ENCODE results near the gene PTGR2. TPM values are rescaled to one million over a fixed set of nuclear protein-coding genes. Genes with fewer than 3 reads are reported as not detected.

Gene PTGR2
- total RNA-seq, 1 donor from 2014 or later = 5.0 TPM

DNA sequence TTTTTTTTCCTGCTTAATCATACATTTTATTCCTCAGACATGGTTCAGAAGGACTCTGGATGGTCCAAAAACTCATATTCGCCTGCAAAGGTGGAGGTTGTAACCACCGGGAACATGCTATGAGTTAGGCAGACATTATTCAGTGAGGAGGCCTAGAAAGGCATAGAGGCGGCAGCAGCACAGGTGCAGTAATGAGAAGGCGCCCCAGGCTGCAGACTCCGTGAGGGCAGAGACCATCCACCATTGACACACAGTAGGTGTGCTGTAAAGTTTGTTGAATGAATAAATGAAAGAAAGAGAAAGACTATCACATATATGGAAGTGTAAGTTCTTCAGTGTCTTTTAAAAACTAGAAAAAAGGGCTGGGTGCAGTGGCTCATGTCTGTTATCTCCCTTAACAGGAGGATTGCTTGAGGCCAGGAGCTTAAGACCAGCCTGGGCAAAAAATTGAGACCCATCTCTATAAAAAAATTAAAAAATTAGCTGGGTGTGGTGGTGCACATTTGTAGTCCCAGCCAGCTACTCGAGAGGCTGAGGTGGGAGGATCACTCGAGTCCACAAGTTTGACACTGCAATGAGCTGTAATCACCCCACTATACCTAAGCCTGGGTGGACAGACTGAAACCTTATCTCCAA lies 34.5 kb upstream of the PTGR2 start:
- TF ChIP-seq, protein P1, sequence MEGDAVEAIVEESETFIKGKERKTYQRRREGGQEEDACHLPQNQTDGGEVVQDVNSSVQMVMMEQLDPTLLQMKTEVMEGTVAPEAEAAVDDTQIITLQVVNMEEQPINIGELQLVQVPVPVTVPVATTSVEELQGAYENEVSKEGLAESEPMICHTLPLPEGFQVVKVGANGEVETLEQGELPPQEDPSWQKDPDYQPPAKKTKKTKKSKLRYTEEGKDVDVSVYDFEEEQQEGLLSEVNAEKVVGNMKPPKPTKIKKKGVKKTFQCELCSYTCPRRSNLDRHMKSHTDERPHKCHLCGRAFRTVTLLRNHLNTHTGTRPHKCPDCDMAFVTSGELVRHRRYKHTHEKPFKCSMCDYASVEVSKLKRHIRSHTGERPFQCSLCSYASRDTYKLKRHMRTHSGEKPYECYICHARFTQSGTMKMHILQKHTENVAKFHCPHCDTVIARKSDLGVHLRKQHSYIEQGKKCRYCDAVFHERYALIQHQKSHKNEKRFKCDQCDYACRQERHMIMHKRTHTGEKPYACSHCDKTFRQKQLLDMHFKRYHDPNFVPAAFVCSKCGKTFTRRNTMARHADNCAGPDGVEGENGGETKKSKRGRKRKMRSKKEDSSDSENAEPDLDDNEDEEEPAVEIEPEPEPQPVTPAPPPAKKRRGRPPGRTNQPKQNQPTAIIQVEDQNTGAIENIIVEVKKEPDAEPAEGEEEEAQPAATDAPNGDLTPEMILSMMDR (IDR thresholded peaks at IDR 0.05) = no peak
- no peak for DNase-seq (ENCODE audit: extremely low spot score, unreplicated experiment)
- peaks cover 1% of the 10 kb centered on the region for H3K27me3 Mint-ChIP-seq (ENCODE audit: unreplicated experiment)
- H3K36me3 Mint-ChIP-seq (ENCODE audit: unreplicated experiment) = no peaks in the 10 kb centered on the region
- H3K4me3 Mint-ChIP-seq (ENCODE audit: unreplicated experiment) = no peak overlapping the region
- H3K27ac Mint-ChIP-seq (ENCODE audit: unreplicated experiment) = no peak overlapping the region
- peaks cover 8% of the 10 kb centered on the region for H3K4me1 Mint-ChIP-seq (ENCODE audit: unreplicated experiment)
- no peaks in the 10 kb centered on the region for H3K9me3 Mint-ChIP-seq (ENCODE audit: unreplicated experiment)

DNA sequence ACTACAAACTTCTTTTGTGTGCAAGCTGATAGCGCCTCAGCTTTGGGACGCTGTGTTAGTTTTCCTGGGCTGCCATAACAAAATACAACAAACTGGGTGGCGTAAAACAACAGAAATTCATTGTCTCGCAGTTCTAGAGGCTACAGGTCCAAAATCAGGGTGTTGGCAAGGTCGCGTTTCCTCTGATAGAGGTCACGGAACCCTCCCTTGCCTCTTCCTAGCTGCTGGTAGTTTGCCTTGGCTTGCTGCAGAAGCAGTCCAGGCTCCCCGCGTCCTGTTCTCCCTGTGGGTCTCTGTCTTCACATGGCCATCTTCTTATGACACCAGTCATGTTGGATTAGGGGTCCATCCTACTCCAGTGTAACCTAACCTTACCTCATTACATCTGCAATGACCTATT lies 32.8 kb upstream of the PTGR2 start:
- peaks cover 10% of the 10 kb centered on the region for H3K9me3 Mint-ChIP-seq (ENCODE audit: unreplicated experiment)
- DNase-seq (ENCODE audit: extremely low spot score, unreplicated experiment) = no peak
- no peak overlapping the region for H3K4me3 Mint-ChIP-seq (ENCODE audit: unreplicated experiment)
- H3K4me1 Mint-ChIP-seq (ENCODE audit: unreplicated experiment) = peaks cover 16% of the 10 kb centered on the region
- no peak overlapping the region for H3K27ac Mint-ChIP-seq (ENCODE audit: unreplicated experiment)
- no peaks in the 10 kb centered on the region for H3K27me3 Mint-ChIP-seq (ENCODE audit: unreplicated experiment)
- TF ChIP-seq, protein P1 (IDR thresholded peaks at IDR 0.05) = no peak
- no peaks in the 10 kb centered on the region for H3K36me3 Mint-ChIP-seq (ENCODE audit: unreplicated experiment)

DNA sequence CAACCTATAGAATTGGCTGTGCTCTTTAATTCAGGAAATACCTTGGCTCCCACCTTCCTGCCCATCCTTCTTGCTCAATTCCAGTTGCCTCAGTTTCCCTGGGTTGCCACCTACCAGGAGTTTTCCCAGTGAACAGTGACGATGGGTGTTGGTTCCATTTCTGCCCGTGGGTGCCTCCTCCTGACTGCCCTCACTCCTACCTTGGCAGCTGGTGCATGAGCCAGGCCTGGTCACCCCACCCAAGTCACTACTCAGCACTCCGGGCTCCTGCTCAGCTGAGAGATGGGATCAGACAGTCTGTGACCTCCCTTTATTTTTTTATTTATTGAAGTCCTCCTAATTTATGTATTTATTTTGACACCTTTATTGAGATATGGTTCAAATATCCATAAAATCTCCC lies 31.0 kb upstream of the PTGR2 start:
- H3K4me1 Mint-ChIP-seq (ENCODE audit: unreplicated experiment) = peaks cover 20% of the 10 kb centered on the region
- H3K4me3 Mint-ChIP-seq (ENCODE audit: unreplicated experiment) = no peak overlapping the region
- DNase-seq (ENCODE audit: extremely low spot score, unreplicated experiment) = no peak
- H3K27ac Mint-ChIP-seq (ENCODE audit: unreplicated experiment) = no peak overlapping the region
- TF ChIP-seq, protein P1 (IDR thresholded peaks at IDR 0.05) = no peak
- peaks cover 10% of the 10 kb centered on the region for H3K9me3 Mint-ChIP-seq (ENCODE audit: unreplicated experiment)
- no peaks in the 10 kb centered on the region for H3K27me3 Mint-ChIP-seq (ENCODE audit: unreplicated experiment)
- no peaks in the 10 kb centered on the region for H3K36me3 Mint-ChIP-seq (ENCODE audit: unreplicated experiment)

GRCh38 chr14:73823339-73823885 lies 28.2 kb upstream of the PTGR2 start:
- H3K4me3 Mint-ChIP-seq (ENCODE audit: unreplicated experiment) = no peak overlapping the region
- H3K27me3 Mint-ChIP-seq (ENCODE audit: unreplicated experiment) = no peaks in the 10 kb centered on the region
- no peaks in the 10 kb centered on the region for H3K36me3 Mint-ChIP-seq (ENCODE audit: unreplicated experiment)
- peaks cover 20% of the 10 kb centered on the region for H3K4me1 Mint-ChIP-seq (ENCODE audit: unreplicated experiment)
- H3K9me3 Mint-ChIP-seq (ENCODE audit: unreplicated experiment) = peaks cover 10% of the 10 kb centered on the region
- H3K27ac Mint-ChIP-seq (ENCODE audit: unreplicated experiment) = peak overlapping the region; percentile 7
- no peak for DNase-seq (ENCODE audit: extremely low spot score, unreplicated experiment)
- TF ChIP-seq, protein P1 (IDR thresholded peaks at IDR 0.05) = no peak

GRCh38 chr14:73824127-73824526 lies 27.5 kb upstream of the PTGR2 start:
- Mint-ChIP-seq H3K27ac (ENCODE audit: unreplicated experiment) (peak overlapping the region; percentile 14), H3K9me3 (ENCODE audit: unreplicated experiment) (peaks cover 10% of the 10 kb centered on the region), H3K4me3 (ENCODE audit: unreplicated experiment) (no peak overlapping the region), H3K27me3 (ENCODE audit: unreplicated experiment) (no peaks in the 10 kb centered on the region), H3K36me3 (ENCODE audit: unreplicated experiment) (no peaks in the 10 kb centered on the region), H3K4me1 (ENCODE audit: unreplicated experiment) (peaks cover 24% of the 10 kb centered on the region)
- TF ChIP-seq, protein P1 (IDR thresholded peaks at IDR 0.05) = no peak
- no peak for DNase-seq (ENCODE audit: extremely low spot score, unreplicated experiment)
